GM18498 (cell line): ENCODE results near the gene ST3GAL3.

ENCODE experiments used
- ATAC-seq: cut with Tn5 transposase; IDR thresholded peaks from one replicate; pipeline ENCODE4 v1.9.1; 2021; ENCODE audit warnings: mild to moderate bottlenecking, moderate library complexity; ENCODE audit not compliant: unreplicated experiment

ST3GAL3 gene

DNA sequence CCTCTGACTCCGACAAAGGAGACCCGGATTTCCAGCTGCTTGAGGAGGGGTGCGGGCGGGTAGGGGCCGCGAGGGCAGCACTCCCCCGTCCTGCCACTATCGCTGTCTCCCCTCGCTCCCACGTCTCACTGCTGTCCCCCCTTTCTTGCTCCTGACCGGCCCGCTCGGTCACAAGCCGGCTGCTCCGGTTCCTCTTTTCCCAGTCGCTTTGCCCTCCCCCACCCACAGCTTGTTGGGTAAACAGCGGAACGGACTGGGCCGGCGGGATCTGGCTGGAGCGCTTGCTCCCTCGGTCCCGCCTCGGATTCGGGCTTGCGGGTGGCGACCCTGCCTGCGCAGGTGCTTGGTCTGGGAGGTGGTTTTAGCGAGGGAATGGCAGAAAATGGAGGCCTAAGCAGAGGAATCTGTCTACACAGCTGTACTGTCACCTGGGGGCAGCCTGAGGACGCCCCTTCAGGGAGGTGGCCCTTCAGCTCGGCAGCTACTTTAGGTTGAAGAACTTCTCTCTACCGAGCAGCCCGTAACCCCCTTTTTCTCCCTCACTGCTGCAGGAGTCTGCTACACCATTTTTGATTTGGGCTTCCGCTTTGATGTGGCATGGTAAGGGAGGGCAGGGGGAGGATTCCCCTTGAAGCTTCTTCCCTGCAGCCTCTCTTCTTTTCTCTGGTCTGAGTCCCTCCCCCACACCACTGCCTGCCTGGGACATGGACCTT lies 268.1 kb downstream of the ST3GAL3 start:
- no peak for ATAC-seq

DNA sequence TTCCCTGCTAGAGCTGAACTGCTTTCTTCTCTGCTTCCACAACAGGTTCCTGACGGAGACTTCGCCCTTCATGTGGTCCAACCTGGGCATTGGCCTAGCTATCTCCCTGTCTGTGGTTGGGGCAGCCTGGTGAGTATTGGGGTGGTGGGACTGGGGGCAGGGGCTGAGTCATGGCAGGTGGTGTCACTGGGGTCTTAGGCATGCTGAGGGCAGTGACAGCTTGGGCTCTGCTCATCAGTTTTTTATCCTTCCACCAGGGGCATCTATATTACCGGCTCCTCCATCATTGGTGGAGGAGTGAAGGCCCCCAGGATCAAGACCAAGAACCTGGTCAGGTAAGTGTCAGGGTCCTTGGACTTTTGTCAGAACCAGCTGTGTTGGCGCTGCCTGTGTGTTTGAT lies 268.7 kb downstream of the ST3GAL3 start:
- ATAC-seq, result no peak

DNA sequence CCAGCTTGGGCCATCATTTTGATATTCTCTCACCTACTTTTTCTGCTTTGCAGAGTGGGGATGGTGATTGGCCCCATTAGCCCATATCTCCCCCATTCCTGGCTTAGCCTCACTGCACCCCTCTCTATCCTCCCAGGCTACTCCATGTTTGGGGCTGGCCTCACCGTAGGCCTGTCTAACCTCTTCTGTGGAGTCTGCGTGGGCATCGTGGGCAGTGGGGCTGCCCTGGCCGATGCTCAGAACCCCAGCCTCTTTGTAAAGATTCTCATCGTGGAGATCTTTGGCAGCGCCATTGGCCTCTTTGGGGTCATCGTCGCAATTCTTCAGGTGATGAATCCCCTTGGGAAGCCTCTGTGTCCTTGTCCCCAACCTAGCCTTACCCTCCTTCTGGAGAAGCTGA lies 269.6 kb downstream of the ST3GAL3 start:
- ATAC-seq, result no peak

DNA sequence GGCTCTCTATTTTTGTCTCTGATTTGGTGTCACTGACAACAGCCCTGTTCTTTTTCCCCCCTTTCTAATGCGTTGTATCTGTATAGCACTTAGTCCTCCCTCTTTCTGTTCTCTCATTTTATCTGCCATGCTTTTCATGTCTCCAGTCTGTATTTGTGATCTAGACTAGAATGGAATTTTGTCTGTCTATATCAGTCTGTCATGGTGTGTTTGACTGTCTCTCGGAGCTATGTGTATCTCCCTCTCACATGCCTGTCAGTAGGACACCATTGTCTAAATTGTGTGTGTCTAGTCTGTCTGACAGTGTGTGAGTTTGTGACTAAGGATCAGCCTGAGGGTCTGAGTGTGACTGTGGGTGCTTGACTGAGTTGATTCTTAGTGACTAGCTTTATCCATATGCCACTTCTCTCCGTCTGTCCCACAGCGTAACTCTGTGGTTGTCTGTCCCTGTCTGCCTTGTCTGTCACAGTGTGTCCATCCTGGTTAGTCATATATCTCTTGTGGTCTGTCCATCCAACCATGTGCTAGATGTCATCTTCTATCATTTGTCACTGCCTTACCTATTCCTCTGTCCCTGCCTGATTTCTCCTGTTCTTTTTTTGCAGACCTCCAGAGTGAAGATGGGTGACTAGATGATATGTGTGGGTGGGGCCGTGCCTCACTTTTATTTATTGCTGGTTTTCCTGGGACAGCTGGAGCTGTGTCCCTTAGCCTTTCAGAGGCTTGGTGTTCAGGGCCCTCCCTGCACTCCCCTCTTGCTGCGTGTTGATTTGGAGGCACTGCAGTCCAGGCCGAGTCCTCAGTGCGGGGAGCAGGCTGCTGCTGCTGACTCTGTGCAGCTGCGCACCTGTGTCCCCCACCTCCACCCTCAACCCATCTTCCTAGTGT lies 270.3 kb downstream of the ST3GAL3 start:
- ATAC-seq, result no peak

DNA sequence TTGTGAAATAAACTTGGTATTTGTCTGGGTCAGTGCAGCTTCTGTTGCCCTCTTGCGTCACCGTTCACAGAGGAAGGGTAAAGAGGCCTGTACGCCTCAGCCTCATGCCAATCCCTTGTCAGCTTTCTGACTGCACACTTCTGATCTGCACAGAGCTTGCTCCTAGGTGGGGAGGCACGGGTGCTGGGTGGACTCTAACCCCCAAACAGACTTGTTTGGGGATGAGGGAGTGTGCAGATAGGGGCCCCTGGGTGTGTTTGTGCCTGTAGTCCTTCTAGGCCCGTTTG lies 270.9 kb downstream of the ST3GAL3 start:
- ATAC-seq, result no peak

DNA sequence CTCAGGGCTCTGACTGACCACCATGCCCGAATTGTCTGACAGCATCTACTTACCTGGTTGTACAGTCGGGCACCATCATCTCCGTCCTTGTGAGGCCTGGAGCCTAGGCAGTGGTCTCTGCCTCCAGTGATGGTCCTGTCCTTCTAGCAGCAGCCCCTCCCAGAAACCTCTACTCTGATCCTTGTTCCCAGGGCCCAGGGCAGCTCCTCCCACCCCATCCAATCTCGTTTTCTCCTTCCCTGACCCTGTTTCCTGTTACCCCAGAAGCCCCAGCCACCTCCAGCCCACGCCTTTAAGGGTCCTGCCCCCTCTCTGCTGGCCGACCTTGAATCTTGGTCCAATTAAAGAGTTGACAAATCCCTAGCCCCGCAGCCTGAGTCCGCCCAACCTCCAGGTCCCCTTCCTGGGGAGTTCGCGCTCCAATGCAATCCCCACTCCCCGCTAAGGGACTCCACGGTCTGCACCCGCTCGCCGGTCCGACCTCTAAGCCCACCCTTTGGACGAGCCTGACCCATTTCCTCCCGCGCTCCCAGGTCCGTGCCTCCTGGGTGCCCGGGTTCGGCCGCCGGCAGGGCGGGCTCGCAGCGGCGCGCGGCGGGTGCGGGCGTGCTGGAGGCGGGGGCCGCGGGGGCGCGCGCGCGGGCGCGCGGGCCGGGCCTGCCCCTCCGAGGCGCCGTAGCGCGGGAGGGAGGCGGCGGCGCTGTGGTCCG lies 271.4 kb downstream of the ST3GAL3 start, which contains the start of gene B4GALT2:
Gene B4GALT2 (plus strand): TSS at position 660 of the 710 bp plus-strand sequence. CDS start 1,951 bp downstream, outside the sequence.
- no peak for ATAC-seq

DNA sequence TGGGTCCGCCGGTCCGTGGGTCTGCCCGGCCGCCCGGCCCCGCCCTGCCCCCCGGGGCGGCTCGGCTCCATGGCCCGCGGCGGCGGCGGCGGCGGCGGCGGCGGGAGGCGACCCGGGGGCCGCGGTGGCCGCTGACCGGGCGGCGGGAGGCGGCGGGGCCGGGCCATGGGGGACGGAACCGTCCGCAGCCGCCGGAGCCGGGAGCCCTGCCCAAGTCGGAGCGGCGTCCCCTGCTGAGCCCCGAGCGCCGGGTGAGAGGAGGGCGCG lies 271.9 kb downstream of the ST3GAL3 start:
- no peak for ATAC-seq

DNA sequence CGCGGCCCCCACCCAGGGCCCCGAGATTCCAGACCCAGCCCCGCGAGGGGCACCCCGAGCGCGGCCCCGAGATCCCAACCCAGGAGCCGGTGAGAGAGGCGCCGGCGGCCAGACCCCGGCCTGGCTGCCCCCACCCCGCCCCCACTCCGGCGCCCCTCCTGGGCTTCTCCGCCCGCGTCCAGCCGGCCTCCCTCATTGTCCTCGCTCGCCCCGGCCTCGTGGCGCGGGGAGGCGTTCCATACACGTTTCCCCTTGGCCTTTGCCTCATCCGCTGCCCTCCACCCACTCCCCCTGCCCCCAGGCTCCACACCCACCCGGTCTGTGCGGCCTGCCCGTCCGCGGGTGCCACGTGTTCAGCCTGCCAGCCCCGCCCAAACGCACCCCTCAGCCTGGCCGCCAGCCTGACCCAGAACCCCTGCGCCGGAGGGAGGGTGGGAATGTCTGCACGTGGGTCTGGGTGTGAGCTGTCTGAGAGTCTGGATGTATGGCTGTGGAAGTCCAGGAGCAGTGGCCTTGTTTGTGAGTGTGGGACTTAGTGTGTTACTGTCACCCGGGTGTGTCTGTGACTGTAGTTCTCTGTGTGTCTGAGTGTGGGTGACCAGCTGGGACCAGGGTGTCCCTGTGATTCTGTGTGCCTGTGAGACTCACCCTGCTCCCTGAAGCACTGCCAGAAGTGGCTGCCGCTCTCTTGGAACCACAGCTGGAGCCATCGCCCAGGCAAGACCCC lies 272.4 kb downstream of the ST3GAL3 start:
- ATAC-seq, result no peak

DNA sequence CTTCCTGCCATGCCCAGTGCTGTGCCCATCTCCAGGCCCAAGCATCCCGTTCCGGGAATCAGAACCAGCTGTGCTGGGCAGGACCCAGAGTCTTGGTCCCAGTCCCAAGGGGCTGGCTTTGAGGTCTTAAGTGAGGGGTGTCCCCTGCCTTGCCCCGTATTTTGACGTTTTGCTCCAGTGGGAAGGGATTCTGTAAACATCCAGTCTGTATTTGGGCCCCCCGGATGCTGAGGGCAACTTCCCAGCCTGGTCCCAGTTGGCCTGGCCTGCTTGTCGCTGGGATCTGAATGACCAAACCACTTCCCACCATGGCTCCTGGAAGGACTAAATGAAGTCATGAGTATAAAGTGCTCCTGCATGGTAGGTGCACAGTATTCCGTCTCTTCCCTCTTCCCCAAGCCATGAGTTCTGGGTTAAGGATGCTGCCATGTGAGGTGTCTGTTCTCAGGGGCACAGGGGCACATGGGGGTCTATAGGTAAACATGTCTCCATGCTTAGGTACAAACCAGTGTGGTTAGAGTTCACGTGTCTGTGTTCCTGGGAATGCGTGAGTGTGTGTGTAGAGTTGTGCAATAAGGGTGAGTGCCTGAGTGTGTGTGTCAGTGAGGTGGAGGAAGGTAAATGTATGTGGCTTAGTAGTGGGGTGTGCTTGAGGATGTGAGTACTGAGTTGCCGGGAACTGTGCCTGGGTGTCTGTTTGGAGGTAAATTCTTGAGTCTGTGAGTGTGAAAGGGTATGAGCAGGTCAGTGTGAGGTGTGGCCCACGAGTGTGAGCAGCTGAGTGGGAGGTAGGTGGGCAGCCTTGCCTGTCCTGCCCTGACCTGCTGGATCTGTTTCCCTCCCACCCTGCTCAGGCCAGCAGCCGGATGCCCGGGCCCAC lies 273.2 kb downstream of the ST3GAL3 start:
- no peak for ATAC-seq
